ENCODE results near the gene HERC6.

- TF ChIP-seq HOMEZ (CRISPR knock-in tag; IDR thresholded peaks at IDR 0.05), result no peak
- no peak for TF ChIP-seq SMARCA5 (IDR thresholded peaks at IDR 0.05)
Measured at GRCh38 chr4:88409206-88409605, 30.6 kb downstream of the HERC6 start.
